Measurements from ENCODE around the gene SLAMF8. TPM values are rescaled to one million over a fixed set of nuclear protein-coding genes. Genes with fewer than 3 reads are reported as not detected.
A peak's percentile ranks its signal among the peaks of the same experiment; 100 is the strongest.

SLAMF8 gene
- total and polyA plus RNA-seq, 4 donors = 5.2 to 67.0 (median 28.4) TPM

- Histone ChIP-seq H3K9me3 (ENCODE audit: control insufficient read depth in 4 of 4, insufficient read depth in 3 of 4, low read length in 3 of 4) (no peaks in the 10 kb centered on the region), H3K27me3 (ENCODE audit: control insufficient read depth in 3 of 3, insufficient read depth in 3 of 3, low read length in 2 of 3) (no peaks in the 10 kb centered on the region), H3K4me3 (no peak overlapping the region), H3K36me3 (ENCODE audit: control insufficient read depth in 4 of 4, insufficient read depth in 4 of 4, low read length in 4 of 4) (no peaks in the 10 kb centered on the region), H3K9ac (ENCODE audit: insufficient read depth in 1 of 2, low read length in 2 of 2) (no peak overlapping the region), H3K27ac (ENCODE audit: low read depth in 1 of 2, low read length in 1 of 2) (no peak overlapping the region), H3K4me1 (ENCODE audit: control insufficient read depth in 5 of 5, insufficient read depth in 5 of 5, low read length in 5 of 5) (peaks cover 0 to 11% (median 3%) of the 10 kb centered on the region in 5 donors)
- peak in 2 of 3 donors; percentile 26 to 32 for DNase-seq
- ATAC-seq (ENCODE audit: insufficient read depth, low FRiP score) = no peak
- TF ChIP-seq, protein P1, sequence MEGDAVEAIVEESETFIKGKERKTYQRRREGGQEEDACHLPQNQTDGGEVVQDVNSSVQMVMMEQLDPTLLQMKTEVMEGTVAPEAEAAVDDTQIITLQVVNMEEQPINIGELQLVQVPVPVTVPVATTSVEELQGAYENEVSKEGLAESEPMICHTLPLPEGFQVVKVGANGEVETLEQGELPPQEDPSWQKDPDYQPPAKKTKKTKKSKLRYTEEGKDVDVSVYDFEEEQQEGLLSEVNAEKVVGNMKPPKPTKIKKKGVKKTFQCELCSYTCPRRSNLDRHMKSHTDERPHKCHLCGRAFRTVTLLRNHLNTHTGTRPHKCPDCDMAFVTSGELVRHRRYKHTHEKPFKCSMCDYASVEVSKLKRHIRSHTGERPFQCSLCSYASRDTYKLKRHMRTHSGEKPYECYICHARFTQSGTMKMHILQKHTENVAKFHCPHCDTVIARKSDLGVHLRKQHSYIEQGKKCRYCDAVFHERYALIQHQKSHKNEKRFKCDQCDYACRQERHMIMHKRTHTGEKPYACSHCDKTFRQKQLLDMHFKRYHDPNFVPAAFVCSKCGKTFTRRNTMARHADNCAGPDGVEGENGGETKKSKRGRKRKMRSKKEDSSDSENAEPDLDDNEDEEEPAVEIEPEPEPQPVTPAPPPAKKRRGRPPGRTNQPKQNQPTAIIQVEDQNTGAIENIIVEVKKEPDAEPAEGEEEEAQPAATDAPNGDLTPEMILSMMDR (IDR thresholded peaks at IDR 0.05; ENCODE audit: control extremely low read depth, extremely low read depth) = no peak
- WGBS, 2 donors = 53 to 65% methylated on average over 3 of the region's 3 CpGs
Measured at GRCh38 chr1:159786465-159786864, 40.2 kb upstream of the SLAMF8 start.

DNA sequence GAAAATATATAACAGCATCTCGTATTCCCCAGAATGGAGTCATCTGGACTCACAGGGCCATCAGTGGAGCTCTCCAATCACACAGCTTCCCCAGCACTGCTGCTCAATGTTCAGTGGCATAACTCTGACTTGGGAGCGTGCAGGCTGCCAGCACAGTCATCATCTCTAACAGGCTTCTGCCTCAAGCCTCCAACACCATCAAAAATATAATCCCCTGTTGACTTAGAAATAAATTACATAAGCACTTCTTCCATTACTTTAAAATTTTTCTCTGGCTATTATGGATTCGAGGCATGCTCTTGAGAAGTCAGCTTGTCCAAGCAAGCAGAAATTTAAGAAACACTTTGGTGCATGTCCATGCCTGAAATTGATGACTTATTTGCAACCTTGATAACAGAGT, 39.7 kb upstream of the SLAMF8 start:
- Histone ChIP-seq H3K4me1 (ENCODE audit: control insufficient read depth in 5 of 5, insufficient read depth in 5 of 5, low read length in 5 of 5) (peaks cover 0 to 9% (median 0%) of the 10 kb centered on the region in 5 donors), H3K36me3 (ENCODE audit: control insufficient read depth in 4 of 4, insufficient read depth in 4 of 4, low read length in 4 of 4) (no peaks in the 10 kb centered on the region), H3K9ac (ENCODE audit: insufficient read depth in 1 of 2, low read length in 2 of 2) (no peak overlapping the region), H3K27ac (ENCODE audit: low read depth in 1 of 2, low read length in 1 of 2) (no peak overlapping the region), H3K27me3 (ENCODE audit: control insufficient read depth in 3 of 3, insufficient read depth in 3 of 3, low read length in 2 of 3) (no peaks in the 10 kb centered on the region), H3K4me3 (no peak overlapping the region), H3K9me3 (ENCODE audit: control insufficient read depth in 4 of 4, insufficient read depth in 3 of 4, low read length in 3 of 4) (no peaks in the 10 kb centered on the region)
- DNase-seq = peak in 1 of 3 donors; percentile 18
- 68 to 88% methylated on average over 3 of the region's 3 CpGs for WGBS, 2 donors
- no peak for ATAC-seq (ENCODE audit: insufficient read depth, low FRiP score)
- TF ChIP-seq, protein P1 (IDR thresholded peaks at IDR 0.05; ENCODE audit: control extremely low read depth, extremely low read depth) = no peak

- Histone ChIP-seq H3K4me3 (no peak overlapping the region), H3K27me3 (ENCODE audit: control insufficient read depth in 3 of 3, insufficient read depth in 3 of 3, low read length in 2 of 3) (no peaks in the 10 kb centered on the region)
Measured at GRCh38 chr1:159790237-159790917, 36.3 kb upstream of the SLAMF8 start.

More at GRCh38 chr1:159790237-159790917, 36.3 kb upstream of the SLAMF8 start:
- DNase-seq = peak; percentile 17 to 40 (median 32)
- no peak for ATAC-seq (ENCODE audit: insufficient read depth, low FRiP score)
- TF ChIP-seq, protein P1 (IDR thresholded peaks at IDR 0.05; ENCODE audit: control extremely low read depth, extremely low read depth) = peak; percentile 32
- H3K9me3 ChIP-seq (ENCODE audit: control insufficient read depth in 4 of 4, insufficient read depth in 3 of 4, low read length in 3 of 4) = peaks cover 0 to 1% (median 0%) of the 10 kb centered on the region in 4 donors
- H3K36me3 ChIP-seq (ENCODE audit: control insufficient read depth in 4 of 4, insufficient read depth in 4 of 4, low read length in 4 of 4) = no peaks in the 10 kb centered on the region
- H3K27ac ChIP-seq (ENCODE audit: low read depth in 1 of 2, low read length in 1 of 2) = no peak overlapping the region
- H3K9ac ChIP-seq (ENCODE audit: insufficient read depth in 1 of 2, low read length in 2 of 2) = no peak overlapping the region
- H3K4me1 ChIP-seq (ENCODE audit: control insufficient read depth in 5 of 5, insufficient read depth in 5 of 5, low read length in 5 of 5) = peaks cover 0 to 3% (median 0%) of the 10 kb centered on the region in 5 donors
- 22 to 23% methylated on average over 2 of the region's 2 CpGs for WGBS, 2 donors
